Stimulated activated CD4-positive, alpha-beta T cell treated with anti-CD3 and anti-CD28 coated beads, Interleukin-4, amount 100 ng/mL, for 24 hours (primary cell): ENCODE results near the gene FAM3C.

Source experiments
- DNase-seq: peaks from one replicate; pipeline ENCODE4 v3.0.0-alpha.2; 2020

FAM3C gene

DNA sequence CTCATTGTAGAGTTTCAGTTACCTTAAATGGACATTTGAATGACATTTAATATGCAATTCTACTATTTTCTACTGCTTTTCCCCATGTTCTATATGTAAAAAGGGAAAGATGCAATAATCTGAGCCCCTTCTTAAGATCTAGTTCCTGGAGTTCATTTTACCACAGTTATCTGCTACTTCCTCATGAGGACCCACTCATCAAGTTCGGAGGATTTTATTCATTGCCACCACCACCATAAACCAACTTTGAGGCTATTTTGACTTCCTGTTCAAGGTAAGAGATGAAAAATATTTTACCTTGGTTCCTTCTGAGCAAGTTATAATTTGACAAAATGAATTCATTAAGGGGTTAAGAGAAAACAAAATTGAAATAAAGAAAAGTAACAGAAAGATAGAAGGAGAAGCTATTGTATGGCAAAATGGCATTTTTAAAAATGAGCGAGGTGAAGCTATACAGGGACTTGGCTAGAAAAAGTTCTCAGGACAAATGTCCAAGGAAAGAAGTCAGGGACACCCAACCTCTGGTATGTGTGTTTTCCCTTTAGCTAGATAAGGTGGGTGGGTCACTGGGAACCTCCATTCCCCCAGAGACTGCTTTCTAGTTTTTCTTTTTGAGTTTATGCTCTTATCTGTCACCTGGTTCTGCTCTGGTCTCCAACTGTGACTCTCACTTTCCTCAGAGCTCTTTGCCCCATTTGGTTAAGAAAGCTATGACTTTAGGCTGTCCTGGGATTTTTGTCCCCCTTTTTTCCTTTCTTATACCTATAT, 14.9 kb upstream of the FAM3C start:
- DNase-seq: no peak

DNA sequence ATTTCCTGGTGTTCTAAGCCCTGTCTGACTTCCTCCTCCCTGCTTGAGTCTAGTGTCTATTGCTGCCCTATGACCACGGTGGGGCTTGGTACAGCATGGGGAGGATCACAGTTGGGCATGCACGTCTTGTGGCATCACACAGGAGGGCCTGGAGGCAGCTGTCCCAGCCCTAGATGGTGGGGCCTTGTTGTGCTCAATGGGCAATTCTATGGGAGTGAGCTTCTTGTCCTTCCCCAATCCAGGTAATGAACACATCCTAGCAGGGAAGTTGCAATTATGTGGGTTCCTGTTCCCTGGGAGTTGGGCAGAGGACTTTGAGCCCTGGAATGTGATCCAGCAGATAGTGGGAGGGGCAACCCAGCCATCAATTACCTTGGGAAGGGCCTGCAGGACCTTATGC, 10.8 kb upstream of the FAM3C start:
- DNase-seq: no peak

DNA sequence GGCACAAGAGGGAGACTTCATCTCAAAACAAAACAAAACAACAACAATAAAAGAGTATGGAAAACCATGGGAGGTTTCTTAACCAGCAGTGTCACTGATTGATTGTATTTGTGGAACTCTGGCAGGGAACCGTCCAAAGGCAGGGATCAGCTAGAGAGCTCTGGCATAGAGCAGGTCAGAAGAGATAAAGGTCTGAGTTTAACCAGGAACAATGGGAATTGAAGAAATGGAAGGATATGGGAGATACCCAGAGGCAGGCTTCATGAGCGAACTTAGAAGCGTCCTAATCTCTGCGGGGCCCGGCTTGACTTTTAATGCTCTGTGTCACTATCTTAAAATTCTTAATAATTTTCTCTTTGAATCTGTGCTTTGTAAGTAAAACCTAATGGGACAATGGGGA, 10.4 kb upstream of the FAM3C start:
- DNase-seq: no peak

DNA sequence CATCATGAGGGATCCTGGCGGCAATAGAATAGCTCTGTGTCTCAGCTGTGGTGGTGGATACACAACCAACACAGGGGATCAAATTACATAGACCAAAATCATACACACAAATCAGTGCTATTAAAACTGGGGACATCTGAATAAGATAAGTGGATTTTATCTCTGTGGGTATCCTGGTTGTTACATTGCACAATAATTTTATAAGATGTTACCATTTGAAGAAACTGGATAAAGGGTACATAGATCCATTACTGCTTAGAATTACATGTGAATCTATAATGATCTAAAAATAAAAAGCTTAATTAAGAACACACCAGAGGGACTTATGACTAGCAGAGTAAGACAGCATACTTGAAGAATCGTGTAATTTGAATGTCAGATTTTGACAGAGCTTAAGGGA, 8.2 kb upstream of the FAM3C start:
- DNase-seq: no peak

DNA sequence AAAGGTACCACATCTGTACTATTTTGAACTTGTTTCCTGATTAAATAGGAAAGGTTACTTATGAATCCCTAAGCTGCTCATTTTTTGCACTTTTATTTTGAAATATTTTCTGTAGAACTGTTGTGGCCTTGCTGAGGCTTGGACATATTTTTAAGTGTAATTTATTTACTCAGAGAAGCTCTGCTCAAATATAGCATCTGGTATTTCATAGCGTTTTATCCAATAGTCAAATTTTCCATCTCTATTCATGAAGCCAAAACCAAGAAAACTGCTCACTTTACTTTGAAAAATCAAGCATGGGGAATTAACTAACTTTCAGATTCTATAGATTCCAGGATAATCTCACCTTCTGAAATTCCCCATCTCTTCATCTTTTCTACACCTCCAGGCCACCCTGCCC, 6.6 kb upstream of the FAM3C start:
- DNase-seq: no peak

DNA sequence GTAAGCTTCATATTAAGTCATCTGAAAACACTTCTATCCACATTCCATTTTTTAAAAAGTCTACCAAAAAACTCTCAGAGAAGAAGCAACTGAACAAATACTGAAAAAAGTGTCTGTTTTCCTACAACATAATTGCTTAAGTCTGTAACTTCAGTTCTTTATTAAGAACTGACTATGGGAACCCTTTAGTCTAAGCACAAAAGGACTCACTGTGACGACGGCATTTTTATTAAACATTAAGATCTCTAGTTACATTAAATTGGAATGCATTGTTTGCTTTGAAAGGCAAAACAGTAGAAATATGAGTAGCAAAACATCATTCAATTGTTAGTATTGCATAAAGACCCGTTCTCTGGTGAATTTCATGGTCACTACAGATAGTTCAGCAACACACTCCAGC, 5.8 kb upstream of the FAM3C start:
- no peak for DNase-seq

DNA sequence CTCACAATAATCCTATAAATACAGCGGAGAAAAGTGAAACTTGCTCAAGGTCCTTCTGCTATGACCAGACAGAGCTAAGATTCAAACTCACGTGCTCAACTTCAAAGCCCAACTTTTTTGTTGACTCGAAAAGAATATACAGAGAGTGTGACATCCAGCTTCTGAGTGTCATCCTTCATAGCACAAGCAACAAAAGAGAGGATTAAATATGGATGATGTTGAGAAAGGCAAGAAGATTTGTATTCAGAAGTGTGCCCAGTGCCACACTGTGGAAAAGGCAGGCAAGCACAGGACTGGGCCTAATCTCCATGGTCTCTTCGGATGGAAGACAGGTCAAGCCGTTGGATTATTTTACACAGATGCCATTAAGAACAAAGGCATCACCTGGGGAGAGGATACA, 2.1 kb upstream of the FAM3C start:
- DNase-seq: no peak

DNA sequence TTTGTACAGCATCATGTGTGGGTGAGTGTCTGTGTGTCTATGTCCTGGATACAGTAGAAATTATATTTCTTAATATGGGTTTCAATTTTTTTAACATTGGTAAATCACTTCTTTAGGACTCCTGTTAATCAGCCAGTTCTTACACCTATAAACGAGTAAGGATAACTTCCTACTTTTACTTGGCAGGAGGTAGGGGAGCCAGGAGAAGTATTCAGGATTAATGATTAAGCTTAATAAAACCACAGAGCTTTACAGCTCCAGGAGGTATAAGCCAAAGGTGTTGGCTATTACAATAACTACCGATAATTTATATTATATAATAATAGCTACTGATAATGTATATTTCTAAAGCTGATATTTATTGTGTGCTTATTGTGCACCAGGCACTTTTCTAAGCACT, 1.7 kb upstream of the FAM3C start:
- DNase-seq: no peak

DNA sequence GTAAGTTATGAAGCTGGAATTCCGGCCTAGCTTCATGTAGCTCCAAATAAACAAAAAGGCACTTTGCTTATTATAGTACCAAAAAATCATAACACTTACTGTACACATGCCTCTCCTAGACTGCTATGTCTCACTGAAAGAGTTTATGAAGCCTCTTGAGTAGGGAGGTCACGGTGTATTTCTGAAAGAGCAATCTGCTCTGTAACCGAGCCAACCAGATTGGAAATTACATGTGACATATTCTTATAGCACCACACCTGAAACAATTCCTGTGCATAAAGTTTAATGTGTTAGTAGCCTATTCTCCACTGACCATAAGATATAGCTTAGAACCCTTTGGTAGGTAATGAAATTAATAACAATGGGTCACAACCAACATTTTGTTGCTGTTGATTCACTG, 1.3 kb upstream of the FAM3C start:
- no peak for DNase-seq

DNA sequence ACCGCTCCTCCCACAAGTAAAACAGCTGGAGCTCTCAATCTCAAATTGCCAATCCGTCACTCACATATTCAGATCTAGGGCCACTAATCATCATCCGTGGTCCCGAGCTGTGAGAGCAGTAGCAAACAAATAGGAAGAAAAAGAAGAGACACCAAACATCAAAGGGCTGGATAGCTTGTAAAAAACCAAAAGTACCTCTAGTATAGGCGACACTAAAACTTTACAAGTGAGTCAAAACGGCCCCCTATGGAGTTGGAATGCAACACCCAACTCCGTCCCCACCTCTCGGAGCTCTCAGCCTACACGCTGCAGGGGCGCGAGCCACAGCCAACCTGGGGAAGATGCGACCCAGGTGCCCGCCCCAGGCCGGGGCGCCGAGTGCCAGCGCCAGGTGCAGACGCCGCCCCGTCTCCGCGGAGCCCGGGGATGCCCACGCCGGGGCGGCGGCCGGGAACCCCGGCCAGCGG, 581 bp downstream of the FAM3C start:
- DNase-seq: peak; percentile 53

DNA sequence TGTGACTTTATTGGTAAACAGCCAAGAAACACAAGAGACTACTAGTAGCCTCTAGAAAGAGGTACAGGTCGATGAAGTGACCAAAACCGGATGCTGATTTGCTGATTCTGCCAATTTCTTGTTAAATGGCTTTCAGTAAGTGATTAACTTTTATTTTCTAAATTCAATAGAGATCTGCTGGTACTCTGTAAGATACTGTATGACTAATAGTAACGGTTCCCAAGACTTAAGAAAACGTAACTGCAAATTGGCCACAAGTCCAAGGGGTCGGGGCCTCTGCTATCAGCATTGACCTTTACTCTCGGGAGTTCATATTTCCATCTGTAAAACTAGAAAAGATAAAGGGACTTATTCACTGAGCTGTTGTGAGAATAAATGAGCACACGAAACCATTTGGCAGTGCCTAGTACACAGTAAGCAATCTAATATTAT, 1.4 kb downstream of the FAM3C start:
- DNase-seq: no peak

DNA sequence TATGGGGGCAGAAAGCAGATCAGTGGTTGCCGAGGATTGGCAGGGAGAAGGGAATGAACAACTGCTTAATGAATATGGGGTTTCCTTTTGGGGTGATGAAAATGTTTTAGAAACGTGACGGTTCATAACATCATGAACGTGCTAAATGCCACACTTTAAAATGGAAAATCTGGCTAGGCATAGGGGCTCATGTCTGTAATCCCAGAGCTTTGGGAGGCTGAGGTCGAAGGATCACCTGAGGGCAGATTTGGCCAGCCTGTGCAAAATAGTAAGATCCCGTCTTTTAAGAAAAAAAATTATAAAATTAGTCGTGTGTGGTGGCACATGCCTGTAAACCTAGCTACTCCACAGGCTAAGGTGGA, 3.1 kb downstream of the FAM3C start:
- no peak for DNase-seq

DNA sequence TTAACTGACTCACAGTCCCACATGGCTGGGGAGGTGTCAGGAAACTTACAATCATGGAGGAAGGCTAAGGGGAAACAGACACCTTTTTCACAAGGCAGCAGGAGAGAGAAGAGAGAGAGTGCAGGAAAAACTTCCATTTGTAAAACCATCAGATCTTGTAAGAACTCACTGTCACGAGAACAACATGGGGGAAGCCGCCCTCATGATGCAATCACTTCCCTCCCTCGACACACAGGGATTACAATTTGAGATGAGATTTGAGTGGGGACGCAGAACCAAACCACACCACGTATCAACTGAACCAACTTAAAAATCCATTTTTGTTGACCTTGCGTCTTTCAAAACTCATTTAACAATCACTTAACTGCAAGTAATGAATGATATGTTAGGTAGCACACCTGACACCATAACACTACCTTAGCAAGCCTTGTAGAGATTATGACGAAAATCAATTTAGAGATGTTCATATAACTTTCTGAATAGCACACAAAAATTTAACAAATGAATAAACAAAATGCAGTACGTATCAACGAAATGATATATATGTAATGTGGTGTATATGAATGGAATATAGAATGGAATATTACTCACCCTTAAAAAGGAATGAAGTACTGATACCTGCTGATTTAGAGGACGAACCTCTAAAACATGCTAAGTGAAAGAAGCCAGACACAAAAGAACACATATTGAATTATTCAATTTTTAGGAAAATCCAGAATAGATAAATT, 3.7 kb downstream of the FAM3C start:
- no peak for DNase-seq

DNA sequence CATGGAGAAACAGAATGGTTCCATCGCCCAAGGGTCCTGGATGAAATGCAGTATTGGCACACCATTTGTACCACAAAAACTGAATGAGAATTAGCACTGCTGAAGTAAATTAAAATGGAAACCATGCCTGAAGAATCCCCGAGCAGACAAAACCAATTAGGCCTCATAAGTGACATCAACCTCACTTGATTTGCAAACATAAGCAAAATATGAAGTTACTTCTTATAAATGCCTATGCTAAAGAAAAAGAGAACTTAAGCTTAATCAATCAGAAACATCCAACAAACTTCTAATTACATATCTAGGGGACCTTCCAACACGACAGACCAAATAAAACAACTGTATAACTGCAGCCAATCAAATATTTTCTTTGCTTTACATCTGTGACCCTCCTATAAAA, 4.4 kb downstream of the FAM3C start:
- no peak for DNase-seq

DNA sequence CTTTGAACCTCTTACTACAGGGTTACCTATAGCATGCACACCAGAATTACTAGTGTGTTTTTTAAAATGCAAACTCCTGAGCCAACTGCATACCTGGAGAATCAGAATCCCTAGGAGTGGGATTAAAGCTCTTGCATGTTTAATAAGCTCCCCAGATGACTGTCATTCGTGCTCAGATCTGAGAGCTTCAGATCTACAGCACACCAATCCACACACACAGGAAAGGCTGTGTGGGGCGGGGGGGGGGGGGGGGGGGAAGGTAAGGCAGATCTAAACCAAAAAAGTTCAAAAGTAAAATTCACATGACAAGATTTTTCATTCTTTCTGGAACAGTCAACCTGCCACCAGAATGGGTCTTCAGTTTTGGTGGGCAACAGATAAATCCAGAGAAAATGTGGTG, 5.5 kb downstream of the FAM3C start:
- DNase-seq: no peak

DNA sequence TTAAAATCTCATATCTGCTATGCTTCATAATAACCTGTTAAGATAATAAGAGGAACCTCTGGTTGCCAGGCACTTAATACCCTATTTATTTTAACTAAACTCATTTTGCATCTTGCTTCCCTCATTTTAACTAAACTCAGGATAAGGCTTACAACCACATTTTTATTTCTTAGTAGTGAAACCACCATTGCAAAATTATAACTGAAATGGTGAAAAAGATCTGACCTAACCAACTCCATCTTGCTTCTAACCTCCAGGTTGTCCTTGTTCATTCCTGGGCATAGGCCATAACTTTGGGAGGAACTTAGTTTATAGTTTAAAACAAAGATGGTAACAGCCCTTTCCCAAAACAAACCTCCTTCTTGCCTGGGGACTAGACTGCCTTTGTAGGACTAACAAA, 6.0 kb downstream of the FAM3C start:
- no peak for DNase-seq

DNA sequence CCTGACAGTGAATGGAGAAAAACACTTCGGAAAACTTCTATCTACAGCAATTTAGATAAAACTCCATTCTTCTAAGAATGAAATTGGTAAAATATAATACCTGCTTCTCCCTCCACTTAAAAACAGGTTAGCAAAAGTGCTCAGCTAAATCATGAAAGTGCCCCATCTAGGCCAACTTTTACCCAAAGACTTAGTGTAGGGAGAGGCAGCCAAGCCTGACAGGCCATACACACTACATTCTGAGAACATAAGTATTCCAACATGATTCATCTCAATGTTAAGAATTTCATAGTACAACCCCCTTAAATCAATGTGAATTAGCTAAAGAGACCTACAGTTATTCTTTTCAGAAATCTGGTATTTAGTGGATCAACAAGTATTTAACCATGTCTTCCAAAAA, 7.2 kb downstream of the FAM3C start:
- no peak for DNase-seq

DNA sequence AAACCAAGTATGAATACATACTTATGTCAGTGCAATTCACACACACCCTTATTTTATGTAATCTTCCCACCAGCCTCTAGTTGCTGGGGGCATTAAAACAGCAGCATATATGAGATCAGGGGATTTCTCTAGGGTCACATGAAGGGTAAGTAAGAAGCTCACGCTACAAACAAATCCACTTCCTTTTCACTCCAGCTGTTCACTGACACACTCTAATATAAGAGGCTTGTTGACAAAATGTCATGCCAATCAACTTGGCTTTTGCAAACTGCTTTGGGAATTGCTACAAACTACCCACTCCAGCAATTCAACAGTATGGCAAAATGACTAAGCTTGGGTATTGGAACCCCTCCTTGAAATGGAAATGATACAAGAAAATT, 10.3 kb downstream of the FAM3C start:
- no peak for DNase-seq

DNA sequence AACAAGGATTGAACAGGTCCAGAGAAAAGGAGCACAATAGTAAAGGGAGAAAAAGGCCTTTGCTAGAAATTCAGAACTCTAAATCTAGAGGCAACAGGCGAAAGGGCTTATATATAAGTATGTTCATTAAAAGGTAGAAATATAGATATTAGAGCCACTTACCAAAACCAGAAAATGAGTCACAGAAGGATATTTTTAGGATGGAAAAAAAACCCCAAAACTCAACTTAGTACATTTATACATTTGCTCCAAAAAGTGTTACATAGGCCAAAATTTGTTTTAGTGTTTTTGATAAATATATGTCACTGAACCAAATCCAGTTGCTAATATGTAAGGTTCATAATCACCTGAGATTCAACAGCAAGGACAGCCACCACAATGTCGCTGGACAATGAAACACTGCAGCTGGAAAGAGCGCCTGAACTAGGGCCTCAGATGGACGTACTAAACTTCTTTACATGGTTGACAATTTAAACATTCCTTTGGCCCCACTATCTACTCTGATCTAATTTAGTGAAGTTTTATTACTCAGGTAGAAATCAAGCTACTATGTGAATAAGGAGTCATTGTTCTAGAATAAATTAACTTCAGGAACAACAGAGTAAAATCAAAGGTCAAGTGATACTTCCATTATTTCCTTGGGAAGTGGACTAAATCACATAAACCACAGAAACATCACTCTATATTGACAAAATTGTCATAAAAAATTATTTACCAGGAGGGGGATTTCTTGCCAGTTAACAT, 10.9 kb downstream of the FAM3C start:
- DNase-seq: no peak

DNA sequence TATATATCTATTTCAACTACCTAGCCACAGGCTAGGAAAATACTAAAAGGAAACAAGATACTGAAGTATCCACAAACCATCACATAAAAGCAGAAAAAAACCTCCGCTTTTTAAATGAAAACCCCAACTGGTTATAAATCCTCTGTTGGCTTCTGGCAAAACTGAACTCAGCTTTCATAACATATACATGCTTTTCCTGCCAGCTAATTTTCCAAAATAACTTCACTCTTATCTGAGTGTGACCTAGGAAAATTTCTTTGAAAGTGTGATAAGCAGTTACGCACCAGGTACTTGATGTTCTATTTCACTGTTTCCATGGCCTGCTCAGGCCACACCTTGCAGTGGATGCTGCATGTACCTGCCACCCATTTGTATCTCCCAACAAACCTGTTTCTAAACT, 11.8 kb downstream of the FAM3C start:
- DNase-seq: no peak

DNA sequence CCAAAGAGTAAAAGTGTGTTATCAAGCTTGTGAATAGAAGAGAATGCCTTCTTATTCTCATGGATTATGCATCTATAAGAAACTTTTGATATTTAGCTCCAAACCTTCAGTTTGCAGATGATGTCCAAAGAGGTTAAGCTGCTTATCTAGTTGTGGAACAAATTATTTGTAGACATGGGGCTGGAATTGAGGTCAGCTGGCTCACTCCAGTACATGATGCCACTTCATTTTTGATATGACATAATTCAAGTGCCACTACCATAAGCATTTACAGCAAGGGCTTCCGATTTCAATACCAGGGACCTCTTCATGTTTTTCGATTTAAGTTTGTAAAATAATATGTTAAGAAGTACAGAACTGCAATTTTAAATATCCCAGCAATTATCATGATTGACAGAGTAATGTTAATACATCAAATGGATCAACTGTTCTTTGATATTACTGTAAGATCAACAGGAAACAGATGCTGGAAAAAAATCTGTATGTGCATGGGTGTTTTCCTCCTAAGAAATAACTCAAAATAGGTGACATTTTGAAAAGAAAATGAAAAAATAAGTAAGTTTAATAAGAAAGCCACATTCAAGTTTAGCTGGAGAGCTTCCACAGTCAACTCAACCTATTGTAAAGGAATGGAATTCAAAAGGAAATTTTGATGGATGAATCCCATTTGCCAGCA, 12.7 kb downstream of the FAM3C start:
- no peak for DNase-seq

DNA sequence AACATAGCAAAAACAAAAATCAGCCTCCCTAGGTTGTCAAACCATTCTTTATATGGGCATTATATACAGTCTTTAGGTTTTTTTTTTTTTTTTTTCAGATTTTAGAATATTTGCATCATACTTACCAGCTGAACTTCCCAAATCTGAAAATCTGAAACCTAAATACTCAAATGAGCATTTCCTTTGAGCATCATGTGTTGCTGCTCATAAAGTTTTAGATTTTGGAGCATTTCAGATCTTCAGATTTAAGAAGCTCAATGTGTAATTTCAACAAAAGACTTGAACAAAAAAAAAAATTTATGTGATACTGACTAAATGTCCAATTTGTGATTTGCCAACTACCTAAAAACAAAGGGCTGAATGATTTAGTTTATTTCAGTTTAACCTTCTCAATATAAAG, 13.6 kb downstream of the FAM3C start:
- DNase-seq: no peak

DNA sequence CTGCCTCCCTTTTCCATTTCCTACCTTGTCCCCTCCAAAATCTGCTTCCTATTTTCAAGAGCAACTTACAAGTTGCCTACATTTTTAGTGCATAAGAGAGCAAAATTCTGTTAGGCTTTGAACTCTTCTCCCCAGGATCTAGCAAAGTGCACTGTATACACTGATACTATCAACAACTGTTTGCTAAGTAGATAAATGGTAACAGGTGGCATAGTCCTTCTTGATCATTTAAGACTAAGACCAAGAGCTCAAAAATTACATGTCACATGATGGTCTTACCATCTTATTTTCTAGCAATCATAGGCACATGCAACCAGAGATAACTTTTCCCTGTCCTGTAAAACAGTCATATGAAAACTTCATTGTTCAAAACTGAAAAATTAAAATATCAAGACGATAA, 16.2 kb downstream of the FAM3C start:
- DNase-seq: no peak

DNA sequence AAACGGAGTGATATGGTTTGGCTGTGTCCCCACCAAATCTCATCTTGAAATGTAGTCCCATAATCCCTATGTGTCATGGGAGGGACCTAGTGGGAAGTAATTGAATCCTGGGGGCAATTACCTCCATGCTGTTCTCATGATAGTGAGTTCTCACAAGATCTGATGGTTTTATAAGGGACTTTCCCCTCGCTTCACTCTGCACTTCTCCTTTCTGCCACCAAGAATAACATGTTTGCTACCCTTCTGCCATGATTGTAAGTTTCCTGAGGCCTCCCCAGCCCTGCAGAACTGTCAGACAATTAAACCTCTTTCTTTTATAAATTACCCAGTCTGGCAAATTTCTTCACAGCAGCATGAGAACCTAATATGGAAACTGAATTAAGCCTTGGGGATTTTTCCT, 19.1 kb downstream of the FAM3C start:
- no peak for DNase-seq
